ENCODE results near the gene ZNF384.

The ZNF384 gene

GRCh38 chr12:6646276-6647082 lies 42.7 kb downstream of the ZNF384 start:
- peaks cover 10% of the 10 kb centered on the region for H3K27me3 ChIP-seq (ENCODE audit: control insufficient read depth, insufficient read depth, low read length)
- no peaks in the 10 kb centered on the region for H3K4me1 ChIP-seq (ENCODE audit: control insufficient read depth, insufficient read depth, low read length)
- peaks cover 15% of the 10 kb centered on the region for H3K36me3 ChIP-seq (ENCODE audit: insufficient read depth, low read length)
- peak overlapping the region; percentile 54 for H3K4me3 ChIP-seq (ENCODE audit: low read length)
- no peak overlapping the region for H3K9ac ChIP-seq (ENCODE audit: low read depth, low read length)
- H3K4me2 ChIP-seq (ENCODE audit: low read length), result peak overlapping the region; percentile 78
- H3K9me3 ChIP-seq (replicated peaks; ENCODE audit: low read length), result peaks cover 9% of the 10 kb centered on the region

- peaks cover 22% of the 10 kb centered on the region for H3K27me3 ChIP-seq (ENCODE audit: control insufficient read depth, insufficient read depth, low read length)
- no peaks in the 10 kb centered on the region for H3K4me1 ChIP-seq (ENCODE audit: control insufficient read depth, insufficient read depth, low read length)
- peaks cover 9% of the 10 kb centered on the region for H3K9me3 ChIP-seq (replicated peaks; ENCODE audit: low read length)
- no peak overlapping the region for H3K9ac ChIP-seq (ENCODE audit: low read depth, low read length)
- H3K36me3 ChIP-seq (ENCODE audit: insufficient read depth, low read length), result peaks cover under 1% of the 10 kb centered on the region
- no peak overlapping the region for H3K4me2 ChIP-seq (ENCODE audit: low read length)
- H3K4me3 ChIP-seq (ENCODE audit: low read length), result no peak overlapping the region
Measured at GRCh38 chr12:6644903-6645302, 44.3 kb downstream of the ZNF384 start.

- Histone ChIP-seq H3K27me3 (ENCODE audit: control insufficient read depth, insufficient read depth, low read length) (peaks cover 27% of the 10 kb centered on the region), H3K4me2 (ENCODE audit: low read length) (no peak overlapping the region), H3K9ac (ENCODE audit: low read depth, low read length) (no peak overlapping the region), H3K4me3 (ENCODE audit: low read length) (no peak overlapping the region), H3K9me3 (replicated peaks; ENCODE audit: low read length) (peaks cover 9% of the 10 kb centered on the region), H3K4me1 (ENCODE audit: control insufficient read depth, insufficient read depth, low read length) (no peaks in the 10 kb centered on the region), H3K36me3 (ENCODE audit: insufficient read depth, low read length) (no peaks in the 10 kb centered on the region)
Measured at GRCh38 chr12:6644257-6644596, 44.9 kb downstream of the ZNF384 start.

- peaks cover 27% of the 10 kb centered on the region for H3K27me3 ChIP-seq (ENCODE audit: control insufficient read depth, insufficient read depth, low read length)
- H3K4me3 ChIP-seq (ENCODE audit: low read length), result no peak overlapping the region
- no peak overlapping the region for H3K9ac ChIP-seq (ENCODE audit: low read depth, low read length)
- peaks cover 9% of the 10 kb centered on the region for H3K9me3 ChIP-seq (replicated peaks; ENCODE audit: low read length)
- H3K4me2 ChIP-seq (ENCODE audit: low read length), result no peak overlapping the region
- H3K4me1 ChIP-seq (ENCODE audit: control insufficient read depth, insufficient read depth, low read length), result no peaks in the 10 kb centered on the region
- H3K36me3 ChIP-seq (ENCODE audit: insufficient read depth, low read length), result no peaks in the 10 kb centered on the region
Measured at GRCh38 chr12:6643569-6644256, 45.5 kb downstream of the ZNF384 start.

GRCh38 chr12:6641131-6641530 lies 48.0 kb downstream of the ZNF384 start:
- H3K9me3 ChIP-seq (replicated peaks; ENCODE audit: low read length), result peaks cover 9% of the 10 kb centered on the region
- peaks cover 31% of the 10 kb centered on the region for H3K27me3 ChIP-seq (ENCODE audit: control insufficient read depth, insufficient read depth, low read length)
- H3K4me3 ChIP-seq (ENCODE audit: low read length), result no peak overlapping the region
- H3K4me1 ChIP-seq (ENCODE audit: control insufficient read depth, insufficient read depth, low read length), result peaks cover 2% of the 10 kb centered on the region
- H3K9ac ChIP-seq (ENCODE audit: low read depth, low read length), result no peak overlapping the region
- H3K36me3 ChIP-seq (ENCODE audit: insufficient read depth, low read length), result no peaks in the 10 kb centered on the region
- H3K4me2 ChIP-seq (ENCODE audit: low read length), result no peak overlapping the region

- H3K9me3 ChIP-seq (replicated peaks; ENCODE audit: low read length), result peaks cover 9% of the 10 kb centered on the region
- H3K36me3 ChIP-seq (ENCODE audit: insufficient read depth, low read length), result no peaks in the 10 kb centered on the region
- H3K27me3 ChIP-seq (ENCODE audit: control insufficient read depth, insufficient read depth, low read length), result peaks cover 31% of the 10 kb centered on the region
- peaks cover 7% of the 10 kb centered on the region for H3K4me1 ChIP-seq (ENCODE audit: control insufficient read depth, insufficient read depth, low read length)
- no peak overlapping the region for H3K4me3 ChIP-seq (ENCODE audit: low read length)
- H3K4me2 ChIP-seq (ENCODE audit: low read length), result no peak overlapping the region
- no peak overlapping the region for H3K9ac ChIP-seq (ENCODE audit: low read depth, low read length)
Measured at GRCh38 chr12:6640497-6640896, 48.7 kb downstream of the ZNF384 start.

GRCh38 chr12:6639151-6639801 lies 49.9 kb downstream of the ZNF384 start:
- Histone ChIP-seq H3K9me3 (replicated peaks; ENCODE audit: low read length) (peaks cover 3% of the 10 kb centered on the region), H3K4me1 (ENCODE audit: control insufficient read depth, insufficient read depth, low read length) (peaks cover 7% of the 10 kb centered on the region), H3K4me3 (ENCODE audit: low read length) (no peak overlapping the region), H3K9ac (ENCODE audit: low read depth, low read length) (no peak overlapping the region), H3K36me3 (ENCODE audit: insufficient read depth, low read length) (no peaks in the 10 kb centered on the region), H3K27me3 (ENCODE audit: control insufficient read depth, insufficient read depth, low read length) (peaks cover 31% of the 10 kb centered on the region), H3K4me2 (ENCODE audit: low read length) (no peak overlapping the region)

- Histone ChIP-seq H3K4me1 (ENCODE audit: control insufficient read depth, insufficient read depth, low read length) (peaks cover 7% of the 10 kb centered on the region), H3K9ac (ENCODE audit: low read depth, low read length) (no peak overlapping the region), H3K36me3 (ENCODE audit: insufficient read depth, low read length) (no peaks in the 10 kb centered on the region), H3K27me3 (ENCODE audit: control insufficient read depth, insufficient read depth, low read length) (peaks cover 31% of the 10 kb centered on the region), H3K9me3 (replicated peaks; ENCODE audit: low read length) (peaks cover 3% of the 10 kb centered on the region), H3K4me2 (ENCODE audit: low read length) (no peak overlapping the region), H3K4me3 (ENCODE audit: low read length) (no peak overlapping the region)
Measured at GRCh38 chr12:6638305-6638704, 50.9 kb downstream of the ZNF384 start.

GRCh38 chr12:6635856-6636531 lies 53.2 kb downstream of the ZNF384 start, which contains the start of gene LPAR5:
Gene LPAR5, minus strand, starts transcription at chr12:6635959. Its CDS starts 14,711 bp downstream, at chr12:6621248.
- H3K4me3 ChIP-seq (ENCODE audit: low read length), result no peak within 1 kb of the TSS
- no peaks in the 10 kb centered on the region for H3K9me3 ChIP-seq (replicated peaks; ENCODE audit: low read length)

GRCh38 chr12:6635375-6635855 lies 53.8 kb downstream of the ZNF384 start:
- Histone ChIP-seq H3K4me3 (ENCODE audit: low read length) (no peak overlapping the region), H3K9ac (ENCODE audit: low read depth, low read length) (no peak overlapping the region), H3K4me1 (ENCODE audit: control insufficient read depth, insufficient read depth, low read length) (peaks cover 7% of the 10 kb centered on the region), H3K9me3 (replicated peaks; ENCODE audit: low read length) (no peaks in the 10 kb centered on the region), H3K27me3 (ENCODE audit: control insufficient read depth, insufficient read depth, low read length) (peaks cover 10% of the 10 kb centered on the region), H3K4me2 (ENCODE audit: low read length) (no peak overlapping the region), H3K36me3 (ENCODE audit: insufficient read depth, low read length) (no peaks in the 10 kb centered on the region)

More at GRCh38 chr12:6635856-6636531, 53.2 kb downstream of the ZNF384 start, which contains the start of gene LPAR5:
- no peak within 1 kb of the TSS for H3K9ac ChIP-seq (ENCODE audit: low read depth, low read length)
- H3K27me3 ChIP-seq (ENCODE audit: control insufficient read depth, insufficient read depth, low read length), result peaks cover 16% of the 10 kb centered on the region
- no peak within 1 kb of the TSS for H3K4me2 ChIP-seq (ENCODE audit: low read length)
- peaks cover 7% of the 10 kb centered on the region for H3K4me1 ChIP-seq (ENCODE audit: control insufficient read depth, insufficient read depth, low read length)
- H3K36me3 ChIP-seq (ENCODE audit: insufficient read depth, low read length), result no peaks in the 10 kb centered on the region
